ENCODE measurements around the gene INPP5K.
"Not testable (repeated sequence)": the region's sequence is repeated elsewhere in the genome, so short reads cannot be mapped to it uniquely, and the experiment has no call there.

GRCh38 chr17:1563471-1563785 lies 47.0 kb upstream of the INPP5K start:
- TF ChIP-seq, protein P1, sequence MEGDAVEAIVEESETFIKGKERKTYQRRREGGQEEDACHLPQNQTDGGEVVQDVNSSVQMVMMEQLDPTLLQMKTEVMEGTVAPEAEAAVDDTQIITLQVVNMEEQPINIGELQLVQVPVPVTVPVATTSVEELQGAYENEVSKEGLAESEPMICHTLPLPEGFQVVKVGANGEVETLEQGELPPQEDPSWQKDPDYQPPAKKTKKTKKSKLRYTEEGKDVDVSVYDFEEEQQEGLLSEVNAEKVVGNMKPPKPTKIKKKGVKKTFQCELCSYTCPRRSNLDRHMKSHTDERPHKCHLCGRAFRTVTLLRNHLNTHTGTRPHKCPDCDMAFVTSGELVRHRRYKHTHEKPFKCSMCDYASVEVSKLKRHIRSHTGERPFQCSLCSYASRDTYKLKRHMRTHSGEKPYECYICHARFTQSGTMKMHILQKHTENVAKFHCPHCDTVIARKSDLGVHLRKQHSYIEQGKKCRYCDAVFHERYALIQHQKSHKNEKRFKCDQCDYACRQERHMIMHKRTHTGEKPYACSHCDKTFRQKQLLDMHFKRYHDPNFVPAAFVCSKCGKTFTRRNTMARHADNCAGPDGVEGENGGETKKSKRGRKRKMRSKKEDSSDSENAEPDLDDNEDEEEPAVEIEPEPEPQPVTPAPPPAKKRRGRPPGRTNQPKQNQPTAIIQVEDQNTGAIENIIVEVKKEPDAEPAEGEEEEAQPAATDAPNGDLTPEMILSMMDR (IDR thresholded peaks at IDR 0.05; ENCODE audit: low read depth, low read length): not testable (repeated sequence)
- not testable (repeated sequence) for TF ChIP-seq POLR2A (IDR thresholded peaks at IDR 0.05; ENCODE audit: extremely low read depth, insufficient read length); MYC (IDR thresholded peaks at IDR 0.05; ENCODE audit: low read depth, low read length)
- TF ChIP-seq, protein P2, sequence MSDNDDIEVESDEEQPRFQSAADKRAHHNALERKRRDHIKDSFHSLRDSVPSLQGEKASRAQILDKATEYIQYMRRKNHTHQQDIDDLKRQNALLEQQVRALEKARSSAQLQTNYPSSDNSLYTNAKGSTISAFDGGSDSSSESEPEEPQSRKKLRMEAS (IDR thresholded peaks at IDR 0.05; ENCODE audit: low read depth, low read length): not testable (repeated sequence)

Data from NB4 (cell line).